Vagina (tissue), 2 donors: ENCODE data around the gene LRRC75B.

Source experiments
- POLR2A ChIP-seq, 2 donors: fragments of 450-650 bp; IDR thresholded peaks; one replicate each; pipeline ENCODE4 v1.6.1; 2017; ENCODE audit warnings: antibody characterized with exemption in 2 of 2, mild to moderate bottlenecking in 2 of 2, moderate library complexity in 2 of 2
- POLR2AphosphoS5 ChIP-seq, 2 donors: sonication (generic); formaldehyde crosslinking; IDR thresholded peaks; one replicate each; pipeline ENCODE4 v1.9.0; 2017; ENCODE audit warnings: antibody characterized with exemption in 2 of 2, mild to moderate bottlenecking in 2 of 2, low read depth in 1 of 2; ENCODE audit not compliant: insufficient read depth in 1 of 2
- TF ChIP-seq, protein P1 (sequence below), 3 experiments: fragments of 450-650 bp in 2 of 3; fragments of 200-600 bp in 1 of 3; sonication (generic) in 1 of 3; IDR thresholded peaks; one replicate each; pipeline ENCODE4 v1.5.1; 2017 to 2019; ENCODE audit warnings: antibody characterized with exemption in 3 of 3, mild to moderate bottlenecking in 2 of 3, moderate library complexity in 2 of 3

DNA sequence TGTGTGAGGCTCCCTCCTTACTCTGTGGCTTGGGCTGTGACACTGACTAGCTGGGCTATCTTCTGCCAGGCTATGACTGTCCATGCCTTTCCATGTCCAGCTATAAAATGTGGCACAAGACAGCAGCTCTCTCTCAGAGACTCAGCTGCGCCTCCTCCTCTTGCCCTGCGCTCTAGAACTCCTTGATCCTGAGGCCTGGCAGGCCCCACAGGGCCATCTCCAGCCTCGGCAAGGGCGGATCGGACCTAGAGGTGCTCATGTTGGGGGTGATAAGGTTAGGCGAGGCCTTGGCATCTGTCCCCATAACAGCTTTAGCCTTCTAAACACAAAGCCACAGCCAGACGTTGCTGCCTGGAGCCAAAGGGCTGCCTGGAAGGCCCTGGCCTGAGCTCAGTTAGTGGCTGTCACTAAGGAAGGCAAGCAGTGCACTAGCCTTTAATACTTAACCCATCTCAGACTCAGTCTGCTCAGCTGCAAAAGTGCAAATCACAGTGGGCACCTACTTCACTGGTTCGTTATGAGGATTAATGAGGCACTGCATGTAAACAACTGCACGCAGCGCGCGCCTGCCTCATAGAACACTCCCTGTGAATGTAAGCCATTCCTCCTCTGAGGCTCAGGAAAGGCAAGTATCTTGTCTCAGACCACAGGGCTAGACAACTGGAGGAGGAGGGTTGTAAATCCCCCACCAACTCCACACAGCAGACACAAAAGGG lies 39.1 kb downstream of the LRRC75B start:
- TF ChIP-seq, protein P1, sequence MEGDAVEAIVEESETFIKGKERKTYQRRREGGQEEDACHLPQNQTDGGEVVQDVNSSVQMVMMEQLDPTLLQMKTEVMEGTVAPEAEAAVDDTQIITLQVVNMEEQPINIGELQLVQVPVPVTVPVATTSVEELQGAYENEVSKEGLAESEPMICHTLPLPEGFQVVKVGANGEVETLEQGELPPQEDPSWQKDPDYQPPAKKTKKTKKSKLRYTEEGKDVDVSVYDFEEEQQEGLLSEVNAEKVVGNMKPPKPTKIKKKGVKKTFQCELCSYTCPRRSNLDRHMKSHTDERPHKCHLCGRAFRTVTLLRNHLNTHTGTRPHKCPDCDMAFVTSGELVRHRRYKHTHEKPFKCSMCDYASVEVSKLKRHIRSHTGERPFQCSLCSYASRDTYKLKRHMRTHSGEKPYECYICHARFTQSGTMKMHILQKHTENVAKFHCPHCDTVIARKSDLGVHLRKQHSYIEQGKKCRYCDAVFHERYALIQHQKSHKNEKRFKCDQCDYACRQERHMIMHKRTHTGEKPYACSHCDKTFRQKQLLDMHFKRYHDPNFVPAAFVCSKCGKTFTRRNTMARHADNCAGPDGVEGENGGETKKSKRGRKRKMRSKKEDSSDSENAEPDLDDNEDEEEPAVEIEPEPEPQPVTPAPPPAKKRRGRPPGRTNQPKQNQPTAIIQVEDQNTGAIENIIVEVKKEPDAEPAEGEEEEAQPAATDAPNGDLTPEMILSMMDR (IDR thresholded peaks at IDR 0.05), result no peak
- no peak for TF ChIP-seq POLR2AphosphoS5 (IDR thresholded peaks at IDR 0.05; ENCODE audit: insufficient read depth in 1 of 2, low read depth in 1 of 2)
- TF ChIP-seq POLR2A (IDR thresholded peaks at IDR 0.05), result no peak
